ENCODE data around the gene MGMT.

The MGMT gene

DNA sequence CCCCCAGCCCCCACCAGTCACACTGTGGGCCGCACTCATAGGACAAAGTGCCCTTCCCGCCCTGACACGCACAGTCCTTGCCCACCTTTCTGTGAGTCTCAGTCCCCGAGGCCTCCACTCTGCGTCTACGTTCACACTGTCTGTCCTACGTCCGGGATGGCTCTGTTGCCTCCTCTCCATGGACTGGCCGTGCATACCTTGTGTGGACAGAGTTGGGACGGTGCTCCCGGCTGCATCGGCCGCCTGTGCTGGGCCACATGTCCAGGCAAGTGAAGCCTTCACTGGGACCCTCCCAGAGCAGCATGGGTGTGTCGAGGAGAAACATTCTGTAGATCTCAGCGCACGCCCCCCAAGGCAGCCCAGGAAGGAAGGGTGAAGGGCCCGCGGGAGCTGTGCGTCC is 239.0 kb downstream of the MGMT start:
- no peak for DNase-seq (ENCODE audit: low read depth in 3 of 3, low spot score in 1 of 3)

DNA sequence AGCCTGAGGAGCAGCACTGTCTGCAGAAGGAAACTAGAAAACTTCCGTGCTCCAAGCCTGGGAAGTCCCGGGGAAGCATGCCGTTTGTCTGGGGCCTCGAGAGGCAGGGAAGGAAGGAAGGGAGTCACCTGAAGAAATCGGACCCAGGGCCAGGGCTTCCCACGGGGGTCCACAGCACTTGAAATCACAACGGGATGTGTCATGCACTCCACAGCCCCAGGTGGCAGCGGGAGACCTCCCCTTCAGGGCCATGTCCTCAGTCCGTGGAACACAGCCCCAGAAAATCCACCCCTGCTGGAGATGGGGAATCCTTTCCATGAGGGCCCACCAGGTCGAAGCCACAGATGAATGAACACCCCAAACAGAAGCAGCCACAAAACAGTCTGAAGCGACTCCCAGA is 239.5 kb downstream of the MGMT start:
- no peak for DNase-seq (ENCODE audit: low read depth in 3 of 3, low spot score in 1 of 3)

GRCh38 chr10:129707406-129708388 is 240.7 kb downstream of the MGMT start:
- no peak for DNase-seq (ENCODE audit: low read depth in 3 of 3, low spot score in 1 of 3)

- no peak for DNase-seq (ENCODE audit: low read depth in 3 of 3, low spot score in 1 of 3)
Observed at GRCh38 chr10:129709101-129709500, 242.1 kb downstream of the MGMT start.

- no peak for DNase-seq (ENCODE audit: low read depth in 3 of 3, low spot score in 1 of 3)
Observed at GRCh38 chr10:129709627-129710509, 242.8 kb downstream of the MGMT start.

DNA sequence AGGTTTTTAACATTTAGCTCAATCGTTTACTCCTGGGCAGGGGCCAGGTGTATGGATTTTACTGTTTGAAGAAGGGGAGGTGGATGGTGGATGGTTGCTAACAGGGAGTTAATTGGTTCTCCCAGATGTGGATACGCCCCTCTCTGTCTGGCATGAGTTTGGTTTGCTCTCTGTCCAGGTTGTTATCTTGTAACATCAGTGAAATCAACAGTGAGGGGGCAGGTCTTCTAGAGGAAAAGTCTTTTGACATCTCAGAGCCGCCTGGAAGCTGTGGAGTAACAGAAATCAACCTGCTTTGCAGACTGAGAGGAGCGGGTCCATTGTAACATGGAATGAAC is 243.4 kb downstream of the MGMT start:
- DNase-seq (ENCODE audit: low read depth in 3 of 3, low spot score in 1 of 3), result no peak

DNA sequence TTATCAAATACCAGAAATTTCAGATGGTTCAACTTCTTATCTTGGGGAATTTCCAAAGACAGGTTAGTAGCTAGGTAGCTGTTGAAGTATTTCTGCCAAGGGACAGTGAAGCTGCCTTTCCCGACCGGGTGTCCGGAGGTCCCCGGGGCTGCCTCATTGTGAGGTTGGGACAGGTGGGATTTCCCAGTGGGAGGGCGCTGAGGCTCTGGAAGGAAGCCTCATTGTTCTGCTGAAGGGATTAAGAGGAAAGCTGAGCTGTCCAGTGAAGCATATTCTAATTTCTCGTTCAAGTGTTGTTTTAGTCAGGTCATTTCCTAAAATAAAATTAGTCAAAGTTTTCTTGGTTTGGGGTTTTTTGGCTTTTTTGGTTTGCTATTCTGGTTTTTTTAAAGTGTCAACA is 244.2 kb downstream of the MGMT start:
- DNase-seq (ENCODE audit: low read depth in 3 of 3, low spot score in 1 of 3), result no peak

- DNase-seq (ENCODE audit: low read depth in 3 of 3, low spot score in 1 of 3), result no peak
Observed at GRCh38 chr10:129712000-129712399, 245.0 kb downstream of the MGMT start.

DNA sequence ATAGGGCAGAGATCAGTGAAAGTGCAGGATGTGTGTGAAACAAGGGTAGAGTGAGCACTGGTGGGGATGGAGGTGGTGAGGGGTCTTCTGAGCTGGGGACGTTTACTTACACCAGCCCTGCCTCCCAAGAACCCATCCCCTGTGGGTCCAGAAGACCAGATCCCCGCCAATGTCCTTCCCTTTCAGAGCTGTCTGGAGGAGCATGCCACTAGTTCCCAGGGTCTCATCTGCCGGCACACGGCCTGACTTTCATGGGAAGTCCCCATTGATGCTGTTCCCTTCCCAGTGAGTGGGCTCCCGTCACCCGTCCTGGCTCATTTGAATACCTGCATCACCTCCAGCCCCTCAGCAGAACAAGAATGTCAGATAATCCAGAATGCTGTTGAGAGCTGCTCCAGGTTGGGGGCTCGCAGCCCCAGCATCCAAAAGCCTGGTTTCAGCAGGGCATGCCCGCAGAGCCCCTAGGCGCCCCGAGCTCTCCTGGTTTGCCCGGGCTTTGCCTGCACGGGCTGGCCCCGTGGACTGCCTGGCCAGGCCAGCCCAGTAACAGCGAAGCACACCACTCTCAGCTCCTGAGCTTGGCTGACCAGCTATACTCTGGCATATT is 246.7 kb downstream of the MGMT start:
- DNase-seq (ENCODE audit: low read depth in 3 of 3, low spot score in 1 of 3), result no peak

DNA sequence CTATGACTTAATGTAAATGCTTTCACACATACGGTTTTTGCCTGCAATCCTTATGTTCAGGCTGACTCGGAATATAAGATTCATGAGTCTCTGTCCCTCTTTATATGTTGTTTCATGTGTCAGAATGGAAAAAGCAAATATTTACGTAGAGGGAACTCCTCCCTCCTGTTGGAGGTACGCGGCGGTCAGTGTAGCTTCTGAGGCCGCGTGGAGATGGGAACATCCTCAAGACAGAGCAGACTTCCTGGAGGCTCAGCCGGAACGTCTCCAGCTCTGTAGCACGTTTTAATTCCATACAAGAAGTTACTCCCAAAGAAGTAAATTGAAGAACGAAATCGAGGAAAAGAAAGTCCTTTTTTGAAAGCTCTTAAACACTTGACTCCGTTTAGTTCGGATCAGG is 248.8 kb downstream of the MGMT start:
- no peak for DNase-seq (ENCODE audit: low read depth in 3 of 3, low spot score in 1 of 3)

DNA sequence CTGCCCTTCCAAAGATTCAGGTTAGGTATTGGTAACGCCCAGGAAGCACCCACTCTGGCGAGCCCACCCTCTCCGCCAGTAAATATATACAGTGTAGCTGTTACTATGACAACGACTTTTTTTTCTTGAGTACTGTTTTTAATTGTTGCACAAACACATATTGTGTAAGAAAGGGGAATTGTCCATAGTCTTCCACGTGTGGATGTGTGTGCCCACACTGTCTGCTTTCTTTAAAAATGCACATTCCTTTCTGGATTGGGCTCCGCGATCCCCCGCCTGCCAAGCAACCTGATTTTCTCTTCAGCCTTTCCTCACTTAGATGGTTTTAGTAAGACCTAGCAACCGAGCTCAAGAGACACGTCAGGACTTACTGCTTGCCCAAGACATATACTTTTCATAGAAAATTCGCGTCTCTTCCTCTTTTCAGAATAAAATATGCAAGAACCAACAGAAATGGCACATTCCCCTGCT is 249.2 kb downstream of the MGMT start:
- no peak for DNase-seq (ENCODE audit: low read depth in 3 of 3, low spot score in 1 of 3)

- DNase-seq (ENCODE audit: low read depth in 3 of 3, low spot score in 1 of 3), result no peak
Observed at GRCh38 chr10:129716881-129717280, 249.8 kb downstream of the MGMT start.

DNA sequence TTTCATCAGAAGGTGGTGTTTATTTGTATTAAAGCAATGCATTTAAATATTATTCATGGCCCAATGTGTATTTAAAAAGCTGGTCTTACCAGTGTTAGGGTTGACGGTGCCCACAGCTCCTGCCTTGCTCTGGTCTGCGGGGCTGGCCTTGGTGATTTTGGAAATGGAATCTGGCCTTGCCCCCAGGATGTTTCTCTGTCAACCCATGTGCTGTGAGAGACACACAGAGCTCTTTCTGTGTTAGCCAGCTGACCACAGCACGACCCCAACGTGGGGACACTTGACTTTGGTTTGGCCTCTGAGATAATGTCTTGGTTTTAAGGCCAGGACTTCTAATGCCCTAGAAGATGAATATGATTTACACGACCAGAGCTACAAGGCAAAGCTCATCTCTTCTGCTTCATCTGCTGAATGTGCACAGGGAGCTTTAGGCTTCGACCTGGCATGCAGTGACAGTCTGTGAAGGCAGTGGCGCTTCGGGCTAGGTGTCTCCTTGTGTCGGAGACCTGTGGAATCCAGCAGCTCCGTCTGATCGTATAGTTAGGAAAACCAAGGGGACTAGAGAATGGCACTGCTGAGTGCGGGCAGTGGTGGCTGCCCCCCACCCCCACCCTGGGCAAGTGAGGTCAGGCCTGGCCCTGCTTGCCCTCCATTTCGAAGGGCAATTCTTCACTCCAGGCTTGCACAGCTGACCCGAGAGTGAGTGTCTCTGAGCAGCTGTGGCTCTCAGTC is 250.9 kb downstream of the MGMT start:
- no peak for DNase-seq (ENCODE audit: low read depth in 3 of 3, low spot score in 1 of 3)

DNA sequence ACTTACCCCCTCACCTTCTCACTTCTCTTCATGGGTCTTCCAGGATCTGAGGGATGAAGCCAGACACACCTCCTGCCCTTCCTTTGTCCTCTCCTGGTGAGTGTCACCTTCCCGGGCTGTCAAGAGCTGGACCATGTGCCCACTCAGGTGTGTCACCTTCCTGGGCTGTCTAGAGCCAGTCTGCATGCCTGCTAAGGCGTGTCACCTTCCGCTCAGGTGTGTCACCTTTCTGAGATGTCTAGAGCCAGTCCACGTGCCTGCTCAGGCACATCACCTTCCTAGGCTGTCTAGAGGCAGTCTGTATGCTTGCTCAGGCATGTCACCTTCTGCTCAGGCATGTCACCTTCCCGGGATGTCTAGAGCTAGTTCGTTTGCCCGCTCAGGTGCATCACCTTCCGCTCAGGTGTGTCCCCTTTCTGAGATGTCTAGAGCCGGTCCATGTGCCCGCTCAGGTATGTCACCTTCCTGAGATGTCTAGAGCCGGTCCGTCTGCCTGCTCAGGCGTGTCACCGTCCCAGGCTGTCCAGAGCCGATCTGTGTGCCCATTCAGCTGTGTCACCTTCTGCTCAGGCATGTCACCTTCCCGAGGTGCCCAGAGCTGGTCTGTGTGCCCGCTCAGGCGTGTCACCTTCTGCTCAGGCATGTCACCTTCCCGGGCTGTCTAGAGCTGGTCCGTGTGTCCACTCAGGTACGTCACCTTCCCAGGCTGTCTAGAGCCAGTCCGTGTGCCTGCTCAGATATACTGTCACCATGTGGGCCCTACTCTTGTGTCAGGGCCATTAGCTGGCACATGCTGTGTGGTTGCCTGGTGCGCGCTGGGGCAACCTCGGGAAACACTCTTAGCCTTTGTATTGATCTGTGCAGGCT is 251.7 kb downstream of the MGMT start:
- DNase-seq (ENCODE audit: low read depth in 3 of 3, low spot score in 1 of 3), result no peak

DNA sequence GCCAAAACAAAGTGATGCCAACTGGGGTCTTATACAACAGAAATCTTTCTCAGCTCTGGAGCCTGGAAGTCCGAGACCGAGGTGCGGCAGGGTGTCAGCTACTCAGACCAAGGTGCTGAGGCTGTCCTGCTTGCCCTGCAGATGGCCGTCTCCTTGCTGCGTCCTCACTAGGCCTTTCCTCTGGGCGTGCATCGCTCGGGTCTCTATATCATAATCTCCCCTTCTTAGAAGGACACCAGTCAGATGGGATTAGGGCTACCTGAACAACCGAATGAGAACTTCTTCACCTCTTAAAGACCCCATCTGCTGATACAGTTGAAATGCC is 252.3 kb downstream of the MGMT start:
- no peak for DNase-seq (ENCODE audit: low read depth in 3 of 3, low spot score in 1 of 3)

GRCh38 chr10:129719889-129720590 is 253.0 kb downstream of the MGMT start:
- no peak for DNase-seq (ENCODE audit: low read depth in 3 of 3, low spot score in 1 of 3)

GRCh38 chr10:129725011-129725410 is 258.0 kb downstream of the MGMT start:
- no peak for DNase-seq (ENCODE audit: low read depth in 3 of 3, low spot score in 1 of 3)

DNA sequence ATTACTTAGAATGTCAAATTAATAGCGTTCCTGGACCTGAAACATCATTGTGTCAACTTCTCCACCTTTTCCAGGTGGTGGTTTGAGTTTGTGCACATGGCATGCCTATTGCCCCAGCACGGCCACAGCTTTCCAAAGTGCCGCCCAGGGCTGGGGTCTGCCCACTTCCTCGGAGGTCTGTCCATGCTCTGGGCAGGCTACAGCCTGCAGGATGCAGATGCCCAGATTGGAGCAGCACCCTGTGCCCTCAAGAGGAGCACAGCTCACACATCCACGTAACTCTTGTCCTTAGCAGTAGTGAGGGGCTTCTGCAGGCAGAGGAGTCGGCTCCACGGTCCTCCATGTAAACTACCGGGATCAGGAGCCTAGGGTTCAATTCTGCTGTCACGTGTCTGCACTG is 258.4 kb downstream of the MGMT start:
- no peak for DNase-seq (ENCODE audit: low read depth in 3 of 3, low spot score in 1 of 3)

GRCh38 chr10:129725890-129726631 is 259.0 kb downstream of the MGMT start:
- no peak for DNase-seq (ENCODE audit: low read depth in 3 of 3, low spot score in 1 of 3)

All from stimulated activated CD4-positive, alpha-beta T cell treated with anti-CD3 and anti-CD28 coated beads, TNF-alpha, amount 100 ng/mL, for 1 hour (primary cell).